GM11168 (cell line): ENCODE data around the gene DGCR8.

Experiments used
- in situ Hi-C: fragments of 300-500 bp; cut with MboI; formaldehyde crosslinking; loops from one replicate; pipeline ENCODE4 v1.12.0; 2022; ENCODE audit warnings: low sequenced_read_pairs; ENCODE audit not compliant: unreplicated experiment

Gene DGCR8

GRCh38 chr22:20147237-20147988 lies 67.4 kb downstream of the DGCR8 start:
- in situ Hi-C loops, result no loop called here

GRCh38 chr22:20148414-20148813 lies 68.4 kb downstream of the DGCR8 start:
- in situ Hi-C loops, result no loop called here

- in situ Hi-C loops, result no loop called here
Observed at GRCh38 chr22:20149257-20150250, 69.5 kb downstream of the DGCR8 start.

GRCh38 chr22:20150381-20151275 lies 70.6 kb downstream of the DGCR8 start, which contains the start of gene CCDC188:
TSS of gene CCDC188 (minus strand) at chr22:20151055. CDS start at chr22:20150986, 69 bp downstream.
- in situ Hi-C loops, result no loop called here

- in situ Hi-C loops, result no loop called here
Observed at GRCh38 chr22:20151276-20151588, 71.2 kb downstream of the DGCR8 start.

- in situ Hi-C loops, result no loop called here
Observed at GRCh38 chr22:20152464-20152890, 72.4 kb downstream of the DGCR8 start.

- in situ Hi-C loops, result no loop called here
Observed at GRCh38 chr22:20153945-20154344, 73.9 kb downstream of the DGCR8 start.

GRCh38 chr22:20154602-20155187 lies 74.7 kb downstream of the DGCR8 start:
- in situ Hi-C loops, result loop anchor here (5.0 kb wide), 1 partner anchor 128 kb away; no protein-coding TSS in a partner anchor

GRCh38 chr22:20155330-20156041 lies 75.4 kb downstream of the DGCR8 start:
- in situ Hi-C loops, result loop anchor here (5.0 kb wide), 1 partner anchor 127 kb away; no protein-coding TSS in a partner anchor

GRCh38 chr22:20156042-20156389 lies 76.0 kb downstream of the DGCR8 start:
- in situ Hi-C loops, result loop anchor here (5.0 kb wide), 1 partner anchor 126 kb away; no protein-coding TSS in a partner anchor

- in situ Hi-C loops, result loop anchor here (5.0 kb wide), 1 partner anchor 125 kb away; no protein-coding TSS in a partner anchor
Observed at GRCh38 chr22:20156611-20157429, 76.8 kb downstream of the DGCR8 start.

- in situ Hi-C loops, result loop anchor here (5.0 kb wide), 1 partner anchor 125 kb away; no protein-coding TSS in a partner anchor
Observed at GRCh38 chr22:20157430-20158183, 77.6 kb downstream of the DGCR8 start.

- in situ Hi-C loops, result loop anchor here (5.0 kb wide), 1 partner anchor 124 kb away; no protein-coding TSS in a partner anchor
Observed at GRCh38 chr22:20158391-20159036, 78.5 kb downstream of the DGCR8 start.

- in situ Hi-C loops, result loop anchor here (5.0 kb wide), 1 partner anchor 123 kb away; no protein-coding TSS in a partner anchor
Observed at GRCh38 chr22:20159076-20159475, 79.0 kb downstream of the DGCR8 start.

GRCh38 chr22:20159531-20159930 lies 79.5 kb downstream of the DGCR8 start:
- in situ Hi-C loops, result loop anchor here (5.0 kb wide), 1 partner anchor 123 kb away; no protein-coding TSS in a partner anchor

- in situ Hi-C loops, result no loop called here
Observed at GRCh38 chr22:20160041-20160440, 80.0 kb downstream of the DGCR8 start.
